ENCODE results near the gene UBC. TPM values are rescaled to one million over a fixed set of nuclear protein-coding genes. Genes with fewer than 3 reads are reported as not detected.
"Not testable (repeated sequence)": the region's sequence is repeated elsewhere in the genome, so short reads cannot be mapped to it uniquely, and the experiment has no call there.

Gene UBC
- total RNA-seq, 1 experiment from 2014 or later: 503 TPM

DNA sequence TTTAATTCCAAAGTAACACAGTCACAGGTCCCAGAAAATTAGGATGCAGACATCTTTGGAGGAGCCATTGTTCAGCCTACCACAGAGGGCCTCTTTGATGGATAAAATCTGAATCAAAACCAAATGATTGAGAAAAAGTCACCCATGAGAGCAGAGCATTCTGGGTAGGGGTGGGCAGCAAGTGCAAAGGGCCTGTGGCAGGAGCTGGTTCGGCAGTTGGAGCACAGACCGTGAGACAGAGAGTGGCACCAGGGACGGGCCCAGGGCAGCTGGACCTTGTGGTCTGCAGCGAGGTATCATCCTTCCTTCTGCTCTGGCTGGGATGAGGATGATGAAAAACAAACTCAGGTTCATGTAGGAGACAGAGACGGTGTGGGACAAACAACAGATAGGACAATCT, 18.0 kb downstream of the UBC start:
- no peaks in the 10 kb centered on the region for H3K27me3 ChIP-seq
- no peak overlapping the region for H3K27ac ChIP-seq
- H3K4me3 ChIP-seq: no peak overlapping the region
- no peaks in the 10 kb centered on the region for H3K36me3 ChIP-seq
- no peak for DNase-seq
- H3K9me3 ChIP-seq (replicated peaks): no peaks in the 10 kb centered on the region
- peaks cover 11% of the 10 kb centered on the region for H3K4me1 ChIP-seq

DNA sequence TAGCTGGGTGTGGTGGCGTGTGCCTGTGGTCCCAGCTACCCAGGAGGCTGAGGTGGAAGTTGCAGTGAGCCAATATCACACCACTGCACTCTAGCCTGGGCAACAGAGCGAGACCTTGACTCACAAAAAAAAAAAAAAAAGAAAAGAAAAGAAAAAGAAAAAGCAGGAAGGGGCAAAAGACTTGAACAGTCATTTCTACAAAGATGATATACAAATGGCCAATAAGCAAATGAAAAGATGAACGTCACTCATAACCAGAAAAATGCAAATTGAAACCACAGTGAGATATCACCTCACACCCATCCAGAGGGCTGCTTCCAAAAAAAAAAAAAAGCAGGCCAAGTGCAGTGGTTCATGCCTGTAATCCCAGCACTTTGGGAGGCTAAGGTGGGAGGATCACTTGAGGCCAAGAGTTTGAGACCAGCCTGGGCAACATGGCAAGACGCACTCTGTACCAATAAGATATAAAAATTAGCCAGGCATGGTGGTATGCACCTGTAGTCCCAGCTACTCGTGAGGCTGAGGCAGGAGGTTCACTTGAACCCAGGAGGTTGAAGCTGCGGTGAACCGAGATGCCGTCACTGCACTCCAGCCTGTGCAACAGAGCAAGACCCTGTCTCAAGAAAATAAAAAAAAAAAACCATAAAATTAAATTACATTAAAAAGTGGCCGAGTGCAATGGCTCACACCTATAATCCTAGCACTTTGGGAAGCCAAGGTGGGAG, 20.5 kb downstream of the UBC start:
- no peak overlapping the region for H3K4me3 ChIP-seq
- no peaks in the 10 kb centered on the region for H3K9me3 ChIP-seq (replicated peaks)
- H3K36me3 ChIP-seq: no peaks in the 10 kb centered on the region
- H3K27ac ChIP-seq: no peak overlapping the region
- H3K27me3 ChIP-seq: no peaks in the 10 kb centered on the region
- no peak for DNase-seq
- H3K4me1 ChIP-seq: peaks cover 4% of the 10 kb centered on the region; the same call in 1 of the 2 replicates

DNA sequence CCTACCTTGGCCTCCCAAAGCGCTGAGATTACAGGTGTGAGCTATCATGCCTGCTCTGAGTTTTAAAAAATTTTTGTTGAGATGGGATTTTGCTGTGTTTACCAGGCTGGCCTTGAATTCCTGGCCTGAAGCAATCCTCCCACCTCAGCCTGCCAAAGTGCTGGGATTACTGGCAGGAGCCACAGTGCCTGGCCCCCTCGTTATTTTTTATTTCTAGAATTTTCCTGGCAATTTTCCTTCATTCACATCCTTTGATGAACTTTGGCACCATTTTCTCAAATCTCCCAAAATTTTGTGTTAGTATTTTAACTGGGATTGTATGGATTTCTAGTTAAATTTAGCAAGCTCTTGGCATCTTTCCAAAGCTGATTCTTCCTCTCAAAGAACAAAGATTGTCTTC, 26.2 kb downstream of the UBC start:
- Histone ChIP-seq H3K27me3 (no peaks in the 10 kb centered on the region), H3K4me3 (no peak overlapping the region), H3K27ac (no peak overlapping the region), H3K36me3 (no peaks in the 10 kb centered on the region), H3K9me3 (replicated peaks) (no peaks in the 10 kb centered on the region), H3K4me1 (0 out of 2 replicates have a peak, but pooled peaks cover 3% of the 10 kb centered on the region)
- DNase-seq: no peak

DNA sequence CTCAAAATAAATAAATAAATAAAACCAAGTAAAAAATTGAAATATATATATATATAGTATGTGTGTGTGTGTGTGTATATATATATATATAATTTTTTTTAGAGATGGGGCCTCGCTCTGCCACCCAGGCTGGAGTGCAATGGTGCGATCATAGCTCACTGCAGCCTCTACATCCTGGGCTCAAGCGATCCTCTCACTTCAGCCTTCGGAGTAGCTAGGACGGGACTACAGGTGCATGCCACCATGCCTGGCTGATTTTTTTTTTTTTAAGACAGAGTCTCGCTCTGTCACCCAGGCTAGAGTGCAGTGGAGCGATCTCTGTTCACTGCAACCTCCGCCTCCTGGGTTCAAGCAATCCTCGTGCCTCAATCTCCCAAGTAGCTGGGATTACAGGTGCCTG, 26.7 kb downstream of the UBC start:
- H3K4me3 ChIP-seq; H3K36me3 ChIP-seq; DNase-seq; H3K9me3 ChIP-seq (replicated peaks); H3K4me1 ChIP-seq; H3K27me3 ChIP-seq; H3K27ac ChIP-seq: not testable (repeated sequence)

DNA sequence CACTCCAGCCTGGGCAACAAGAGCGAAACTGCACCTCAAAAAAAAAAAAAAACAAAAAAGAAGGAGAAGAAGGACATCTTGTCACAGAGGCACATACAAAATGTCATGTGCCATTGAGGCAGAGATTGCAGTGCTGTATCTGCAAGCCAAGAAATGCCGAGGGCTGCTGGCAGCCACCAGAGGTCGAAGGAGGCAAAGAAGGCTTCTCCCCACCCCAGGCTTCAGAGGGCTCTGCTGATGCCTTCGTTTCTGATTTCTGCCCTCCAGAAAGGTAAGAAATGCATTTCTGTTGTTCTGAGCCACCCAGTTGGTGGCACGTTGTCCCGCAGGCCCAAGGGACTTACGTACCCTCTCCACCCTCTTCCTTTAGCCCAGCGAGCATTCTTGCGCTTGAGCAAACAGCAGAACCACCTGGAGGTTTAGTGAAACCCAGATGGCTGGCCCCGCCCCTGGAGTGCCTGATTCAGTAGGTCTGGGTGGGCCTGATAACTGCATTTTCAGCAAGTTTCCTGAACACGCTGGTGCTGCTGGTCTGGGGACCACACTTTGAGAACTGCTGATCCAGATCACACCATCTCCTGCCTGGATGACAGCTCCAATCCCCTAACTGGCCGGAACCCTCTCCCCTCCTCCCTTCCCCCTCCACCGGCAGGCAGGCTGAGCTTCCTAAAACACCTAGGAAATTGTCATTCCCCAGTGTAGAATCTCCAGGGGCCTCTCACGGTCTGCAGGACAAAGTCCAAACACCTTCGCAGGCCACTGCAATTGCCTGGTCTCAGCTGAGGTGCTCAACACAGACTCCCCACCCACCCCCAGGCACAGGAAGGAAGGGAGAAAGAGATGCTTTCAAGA, 29.6 kb downstream of the UBC start:
- no peak for DNase-seq
- 0 out of 2 replicates have a peak, but pooled peaks cover 4% of the 10 kb centered on the region for H3K4me1 ChIP-seq
- H3K27ac ChIP-seq: no peak overlapping the region
- no peaks in the 10 kb centered on the region for H3K9me3 ChIP-seq (replicated peaks)
- no peaks in the 10 kb centered on the region for H3K36me3 ChIP-seq
- no peak overlapping the region for H3K4me3 ChIP-seq
- no peaks in the 10 kb centered on the region for H3K27me3 ChIP-seq

DNA sequence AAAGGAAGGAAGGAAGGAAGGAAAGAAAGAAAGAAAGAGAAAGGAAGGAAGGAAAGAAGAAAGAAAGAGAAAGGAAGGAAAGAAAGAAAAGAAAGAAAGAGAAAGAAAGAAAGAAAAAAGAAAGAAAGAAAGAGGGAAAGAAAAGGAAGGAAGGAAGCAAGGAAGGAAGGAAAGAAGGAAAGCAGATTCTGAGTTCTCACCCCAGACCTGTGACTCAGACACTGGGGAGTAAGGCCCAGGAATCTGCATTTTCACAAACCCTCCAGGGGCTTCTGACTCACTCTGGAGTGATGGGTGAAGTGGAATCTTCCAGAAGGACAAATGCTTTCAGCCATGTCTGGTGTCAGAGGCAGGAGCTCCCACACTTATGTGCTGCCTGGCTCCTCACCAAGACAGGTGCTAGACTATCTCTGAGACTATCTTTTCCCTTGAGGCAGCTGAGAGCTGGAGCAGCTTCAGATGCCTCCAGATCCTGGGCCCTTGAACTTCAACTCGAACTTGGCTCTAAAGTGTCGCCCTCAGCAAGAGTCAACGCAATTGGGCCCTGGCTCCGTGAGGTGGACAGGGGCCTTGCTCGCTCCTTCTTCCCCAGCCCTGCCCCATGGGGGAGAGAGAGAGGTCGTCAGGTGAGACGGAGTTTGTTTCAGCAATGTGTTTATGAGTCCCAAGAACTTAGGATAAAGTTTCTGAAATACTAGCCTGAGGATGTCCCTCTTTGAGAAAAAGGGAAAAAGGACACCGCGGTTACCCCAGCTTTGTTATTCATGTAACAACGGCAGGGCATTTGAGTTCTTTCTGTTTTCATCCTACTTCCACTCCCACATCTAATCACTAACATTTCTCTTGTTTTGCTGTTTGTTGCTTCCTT, 31.0 kb downstream of the UBC start:
- Histone ChIP-seq H3K27me3 (no peaks in the 10 kb centered on the region), H3K27ac (no peak overlapping the region), H3K36me3 (no peaks in the 10 kb centered on the region), H3K4me3 (no peak overlapping the region), H3K9me3 (replicated peaks) (no peaks in the 10 kb centered on the region), H3K4me1 (peaks cover 4% of the 10 kb centered on the region; the same call in 1 of the 2 replicates)
- DNase-seq: peak in 1 of 2 experiments; percentile 54

DNA sequence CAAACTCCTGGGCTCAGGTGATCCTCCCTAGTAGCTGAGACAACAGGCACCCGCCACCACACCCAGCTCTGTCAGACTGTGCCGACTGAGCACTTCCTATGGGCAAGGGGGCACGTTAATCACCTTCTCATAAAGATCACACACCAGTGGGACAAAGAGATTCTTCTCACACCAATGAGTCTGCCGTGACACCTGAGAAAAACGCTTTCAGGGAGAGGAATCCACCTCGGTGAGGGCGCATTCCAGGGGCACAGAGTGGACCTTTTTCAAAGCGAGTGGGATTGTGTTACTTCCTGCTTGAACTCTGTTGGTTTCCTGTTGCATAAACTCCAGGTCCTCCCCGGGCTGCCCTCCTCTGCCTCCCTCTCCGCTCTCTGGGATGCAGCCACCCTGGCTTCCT, 33.3 kb downstream of the UBC start:
- Histone ChIP-seq H3K4me1 (peaks cover 4% of the 10 kb centered on the region; the same call in 1 of the 2 replicates), H3K4me3 (no peak overlapping the region), H3K9me3 (replicated peaks) (no peaks in the 10 kb centered on the region), H3K27ac (no peak overlapping the region), H3K27me3 (no peaks in the 10 kb centered on the region), H3K36me3 (no peaks in the 10 kb centered on the region)
- no peak for DNase-seq

DNA sequence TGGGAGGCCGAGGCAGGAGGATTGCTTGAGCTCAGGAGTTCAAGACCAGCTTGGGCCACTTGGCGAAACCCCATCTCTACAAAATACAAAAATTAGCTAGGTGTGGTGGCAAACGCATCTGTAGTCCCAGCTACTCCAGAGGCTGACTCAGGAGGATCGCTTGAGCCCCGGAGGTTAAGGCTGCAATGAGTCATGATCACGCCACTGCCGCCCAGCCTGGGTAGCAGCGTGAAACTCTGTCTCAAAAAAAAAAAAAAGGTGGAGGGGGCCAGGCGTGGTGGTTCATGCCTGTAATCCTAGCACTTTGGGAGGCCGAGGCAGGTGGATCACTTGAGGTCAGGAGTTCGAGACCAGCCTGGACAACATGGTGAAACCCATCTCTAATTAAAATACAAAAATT, 34.1 kb downstream of the UBC start:
- H3K36me3 ChIP-seq; H3K27ac ChIP-seq; DNase-seq; H3K9me3 ChIP-seq (replicated peaks); H3K27me3 ChIP-seq; H3K4me1 ChIP-seq; H3K4me3 ChIP-seq: not testable (repeated sequence)

DNA sequence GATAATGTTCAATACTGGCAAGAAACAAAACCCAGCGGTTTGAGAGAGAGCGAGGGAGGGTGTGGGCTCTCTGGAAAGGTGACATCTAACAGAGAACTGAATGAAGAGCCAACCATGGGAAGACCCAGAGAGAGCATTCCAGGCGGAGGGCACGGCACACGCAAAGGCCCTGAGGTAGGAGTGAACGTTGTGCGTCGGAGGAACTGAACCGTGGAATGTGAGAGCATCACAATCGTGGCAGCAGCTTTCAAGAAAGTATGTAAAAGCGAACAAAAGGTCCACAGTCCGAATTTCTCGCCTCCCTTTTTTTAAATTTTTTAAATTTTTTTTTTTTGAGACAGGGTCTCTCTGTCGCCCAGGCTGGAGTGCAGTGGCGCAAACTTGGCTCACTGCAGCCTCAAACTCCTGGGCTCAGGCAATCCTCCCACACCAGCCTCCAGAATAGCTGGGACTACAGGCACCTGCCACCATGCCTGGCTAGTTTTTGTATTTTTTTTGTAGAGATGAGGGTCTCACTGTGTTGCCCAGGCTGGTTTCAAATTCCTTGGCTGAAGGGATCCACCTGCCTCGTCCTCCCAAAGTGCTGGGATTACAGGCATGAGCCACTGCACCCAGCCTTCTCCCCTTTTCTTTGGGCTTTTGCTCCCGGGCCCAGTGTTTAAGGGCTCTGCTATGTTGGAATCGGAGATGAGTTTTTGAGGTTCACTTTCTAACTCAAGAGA, 35.5 kb downstream of the UBC start:
- no peak overlapping the region for H3K4me3 ChIP-seq
- no peaks in the 10 kb centered on the region for H3K36me3 ChIP-seq
- peaks cover 4% of the 10 kb centered on the region; the same call in 1 of the 2 replicates for H3K4me1 ChIP-seq
- H3K27ac ChIP-seq: no peak overlapping the region
- DNase-seq: no peak
- no peaks in the 10 kb centered on the region for H3K27me3 ChIP-seq
- no peaks in the 10 kb centered on the region for H3K9me3 ChIP-seq (replicated peaks)

DNA sequence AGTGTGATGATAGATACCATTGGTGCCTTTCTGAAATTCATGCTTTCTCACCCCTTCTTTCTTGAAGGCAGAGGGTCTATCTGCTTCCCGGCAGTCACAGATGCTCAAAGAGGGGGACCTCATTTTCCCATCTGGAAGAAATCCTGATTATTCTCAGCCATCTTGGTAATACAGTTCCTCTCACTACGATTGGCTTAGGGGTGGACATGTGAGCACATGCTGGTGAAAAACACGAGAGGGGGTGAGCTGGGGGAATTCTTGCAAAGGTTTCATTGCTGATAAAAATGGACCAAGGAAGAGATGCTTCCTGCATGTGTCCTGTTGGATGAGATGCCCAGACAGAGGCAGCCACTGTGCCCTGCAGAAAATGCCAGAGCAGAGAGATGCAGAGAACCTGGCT, 37.0 kb downstream of the UBC start:
- Histone ChIP-seq H3K27me3 (no peaks in the 10 kb centered on the region), H3K27ac (no peak overlapping the region), H3K4me1 (no peaks in the 10 kb centered on the region; the same call in 1 of the 2 replicates), H3K36me3 (no peaks in the 10 kb centered on the region), H3K9me3 (replicated peaks) (no peaks in the 10 kb centered on the region), H3K4me3 (no peak overlapping the region)
- DNase-seq: no peak

DNA sequence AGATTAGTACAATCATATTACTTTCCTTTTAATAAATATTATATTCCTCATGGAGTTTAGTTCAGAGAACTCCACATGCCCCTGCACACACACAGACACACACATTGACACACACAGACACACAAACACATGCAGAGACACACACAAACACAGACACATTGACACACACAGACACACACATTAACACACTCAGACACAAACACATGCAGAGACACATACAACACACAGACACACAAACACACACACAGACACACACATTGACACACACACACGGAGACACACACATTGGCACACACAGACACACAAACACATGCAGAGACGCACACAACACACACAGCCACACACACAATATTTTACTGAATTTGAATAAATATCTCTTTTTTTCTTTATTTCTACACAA, 38.3 kb downstream of the UBC start:
- no peak for DNase-seq
- Histone ChIP-seq H3K4me1 (no peaks in the 10 kb centered on the region; the same call in 1 of the 2 replicates), H3K27ac (no peak overlapping the region), H3K9me3 (replicated peaks) (no peaks in the 10 kb centered on the region), H3K36me3 (no peaks in the 10 kb centered on the region), H3K27me3 (no peaks in the 10 kb centered on the region), H3K4me3 (no peak overlapping the region)

DNA sequence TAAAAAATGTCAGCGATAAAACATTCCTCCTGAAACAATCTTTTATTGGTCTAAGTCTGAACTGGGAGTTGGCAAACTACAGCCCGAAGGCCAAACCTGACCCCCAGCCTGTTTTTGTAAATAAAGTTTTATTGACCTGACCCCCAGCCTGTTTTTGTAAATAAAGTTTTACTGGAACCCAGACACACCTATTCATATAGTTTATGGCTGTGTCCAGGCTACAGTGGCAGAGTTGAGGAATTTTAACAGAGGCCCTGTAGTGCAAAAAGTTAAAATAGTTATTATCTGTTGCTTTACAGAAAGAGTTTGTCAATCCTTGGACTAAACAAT, 38.7 kb downstream of the UBC start:
- Histone ChIP-seq H3K4me3 (no peak overlapping the region), H3K4me1 (no peaks in the 10 kb centered on the region; the same call in 1 of the 2 replicates), H3K27ac (no peak overlapping the region), H3K9me3 (replicated peaks) (no peaks in the 10 kb centered on the region), H3K36me3 (no peaks in the 10 kb centered on the region), H3K27me3 (no peaks in the 10 kb centered on the region)
- no peak for DNase-seq

DNA sequence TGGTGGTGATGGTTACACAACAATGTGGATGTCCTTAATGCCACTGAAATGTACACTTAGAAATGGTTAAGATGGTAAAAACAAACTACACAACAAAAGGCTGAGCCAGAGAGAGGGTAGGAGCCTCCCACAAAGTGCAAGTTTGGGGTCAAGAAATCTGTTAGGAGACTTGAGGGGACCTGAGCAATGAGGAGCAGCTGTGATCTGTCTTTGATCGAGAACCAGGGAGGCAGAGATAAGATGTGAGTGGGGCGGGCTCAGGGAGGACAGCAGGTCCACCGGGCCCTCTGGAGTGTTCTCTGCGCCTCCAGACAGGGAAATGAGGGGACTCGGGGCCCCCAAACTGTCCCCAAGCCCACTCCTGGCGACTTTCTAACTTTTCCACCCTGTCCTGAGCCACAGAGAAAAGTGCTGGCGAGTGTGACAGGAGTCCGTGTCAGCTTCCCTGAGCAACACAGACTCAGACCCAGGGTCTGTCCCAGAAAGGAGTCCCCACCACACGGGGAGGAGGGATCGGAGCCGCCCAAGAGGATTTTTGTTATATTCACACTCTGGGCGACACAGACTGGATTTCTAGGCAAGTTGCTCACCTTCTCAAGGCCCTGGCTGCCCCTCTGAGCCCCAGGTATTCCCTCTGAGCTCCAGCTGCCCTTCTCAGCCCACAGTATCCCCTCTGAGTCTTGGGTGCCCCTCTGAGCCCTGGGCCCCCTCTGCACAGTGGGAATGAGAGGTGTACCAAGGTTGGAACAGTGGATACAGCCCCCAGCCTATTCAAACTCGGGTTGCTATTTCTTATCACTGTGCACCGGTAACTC, 39.3 kb downstream of the UBC start:
- no peaks in the 10 kb centered on the region for H3K36me3 ChIP-seq

More for the DNA sequence above, 39.3 kb downstream of the UBC start:
- Histone ChIP-seq H3K4me3 (no peak overlapping the region), H3K9me3 (replicated peaks) (no peaks in the 10 kb centered on the region), H3K4me1 (no peaks in the 10 kb centered on the region; the same call in 1 of the 2 replicates), H3K27ac (no peak overlapping the region), H3K27me3 (no peaks in the 10 kb centered on the region; the same call in 1 of the 2 replicates)
- DNase-seq: no peak
